ENCODE measurements around the gene ATP8B2.

GRCh38 chr1:154353966-154354365 is 28.6 kb downstream of the ATP8B2 start:
- TF ChIP-seq EZH2phosphoT487 (IDR thresholded peaks at IDR 0.05; ENCODE audit: borderline replicate concordance, low read length) (no peak), CTCF (conservative IDR thresholded peaks at IDR 0.05; ENCODE audit: low read depth, low read length) (no peak)
